AG04449 (cell line): ENCODE results near the gene IGSF21.

Experiments used
- CTCF ChIA-PET: fragments of 350-600 bp; formaldehyde crosslinking; extraction: SDS; loops from one replicate; lab custom pipeline; 2021; ENCODE audit warnings: antibody characterized with exemption; lab: Yijun Ruan, JAX
- POLR2A ChIA-PET: fragments of 400-600, 350-600 bp; formaldehyde crosslinking; extraction: SDS; loops from one replicate; lab custom pipeline; 2020; ENCODE audit warnings: antibody characterized with exemption, inconsistent platforms; lab: Yijun Ruan, JAX
- DNase-seq: peaks from one replicate; pipeline ENCODE4 v3.0.0-alpha.2; 2010; ENCODE audit warnings: low read depth, low spot score
- H3K4me3 ChIP-seq: 2 replicates; pipeline ENCODE4 v1.5.1; 2011; ENCODE audit warnings: low read depth, mild to moderate bottlenecking, control low read depth, low read length
- TF ChIP-seq, protein P1 (sequence below): IDR thresholded peaks from one replicate; pipeline ENCODE4 v1.5.1; 2011; ENCODE audit warnings: mild to moderate bottlenecking, moderate library complexity, low read length, control low read depth, inconsistent platforms; ENCODE audit not compliant: insufficient read depth; ENCODE audit errors: missing control alignments

IGSF21 gene

DNA sequence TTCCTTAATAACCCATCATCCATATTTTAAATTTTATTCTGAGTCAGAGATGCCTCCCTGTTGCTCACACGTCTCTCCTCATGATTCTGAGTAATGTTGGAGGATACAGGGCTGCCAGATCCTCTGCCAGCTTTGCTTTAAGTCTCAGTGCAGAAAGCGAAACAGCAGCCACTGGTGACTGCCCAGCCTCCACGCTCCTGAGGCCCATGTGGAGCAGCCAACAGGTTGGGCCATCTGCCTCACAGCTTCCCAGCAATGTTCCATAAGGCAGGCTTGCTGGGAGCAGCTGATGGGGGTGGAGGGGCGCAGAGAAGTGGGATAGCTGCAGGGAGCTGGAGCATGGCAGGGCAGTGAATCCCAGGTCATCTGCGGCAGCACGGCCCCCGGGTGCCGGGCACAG is 104.2 kb downstream of the IGSF21 start:
- ChIA-PET POLR2A (no interaction called here), CTCF (no interaction called here)
- no peak overlapping the region for H3K4me3 ChIP-seq
- DNase-seq: no peak
- TF ChIP-seq, protein P1, sequence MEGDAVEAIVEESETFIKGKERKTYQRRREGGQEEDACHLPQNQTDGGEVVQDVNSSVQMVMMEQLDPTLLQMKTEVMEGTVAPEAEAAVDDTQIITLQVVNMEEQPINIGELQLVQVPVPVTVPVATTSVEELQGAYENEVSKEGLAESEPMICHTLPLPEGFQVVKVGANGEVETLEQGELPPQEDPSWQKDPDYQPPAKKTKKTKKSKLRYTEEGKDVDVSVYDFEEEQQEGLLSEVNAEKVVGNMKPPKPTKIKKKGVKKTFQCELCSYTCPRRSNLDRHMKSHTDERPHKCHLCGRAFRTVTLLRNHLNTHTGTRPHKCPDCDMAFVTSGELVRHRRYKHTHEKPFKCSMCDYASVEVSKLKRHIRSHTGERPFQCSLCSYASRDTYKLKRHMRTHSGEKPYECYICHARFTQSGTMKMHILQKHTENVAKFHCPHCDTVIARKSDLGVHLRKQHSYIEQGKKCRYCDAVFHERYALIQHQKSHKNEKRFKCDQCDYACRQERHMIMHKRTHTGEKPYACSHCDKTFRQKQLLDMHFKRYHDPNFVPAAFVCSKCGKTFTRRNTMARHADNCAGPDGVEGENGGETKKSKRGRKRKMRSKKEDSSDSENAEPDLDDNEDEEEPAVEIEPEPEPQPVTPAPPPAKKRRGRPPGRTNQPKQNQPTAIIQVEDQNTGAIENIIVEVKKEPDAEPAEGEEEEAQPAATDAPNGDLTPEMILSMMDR: no peak

- DNase-seq: no peak
- TF ChIP-seq, protein P1: peak; percentile 33
- no peak overlapping the region for H3K4me3 ChIP-seq
- CTCF ChIA-PET: interaction anchor here (0.7 kb wide), 1 partner anchor 12 kb away, joined by 3 read pairs; no protein-coding TSS in a partner anchor
- POLR2A ChIA-PET: no interaction called here
Observed at GRCh38 chr1:18217398-18218043, 109.9 kb downstream of the IGSF21 start.

- TF ChIP-seq, protein P1: no peak
- CTCF ChIA-PET: interaction anchor here (0.8 kb wide), 1 partner anchor 12 kb away, joined by 3 read pairs; no protein-coding TSS in a partner anchor
- POLR2A ChIA-PET: no interaction called here
Observed at GRCh38 chr1:18229625-18230024, 122.0 kb downstream of the IGSF21 start.

GRCh38 chr1:18230321-18230720 is 122.7 kb downstream of the IGSF21 start:
- TF ChIP-seq, protein P1: no peak
- POLR2A ChIA-PET: no interaction called here
- no peak overlapping the region for H3K4me3 ChIP-seq
- no peak for DNase-seq
- CTCF ChIA-PET: no interaction called here

More at GRCh38 chr1:18229625-18230024, 122.0 kb downstream of the IGSF21 start:
- no peak for DNase-seq
- H3K4me3 ChIP-seq: no peak overlapping the region

GRCh38 chr1:18230840-18231239 is 123.2 kb downstream of the IGSF21 start:
- DNase-seq: no peak
- POLR2A ChIA-PET: no interaction called here
- CTCF ChIA-PET: interaction anchor here (1.3 kb wide), 1 partner anchor 13 kb away, joined by 3 read pairs; no protein-coding TSS in a partner anchor
- no peak overlapping the region for H3K4me3 ChIP-seq
- TF ChIP-seq, protein P1: no peak

DNA sequence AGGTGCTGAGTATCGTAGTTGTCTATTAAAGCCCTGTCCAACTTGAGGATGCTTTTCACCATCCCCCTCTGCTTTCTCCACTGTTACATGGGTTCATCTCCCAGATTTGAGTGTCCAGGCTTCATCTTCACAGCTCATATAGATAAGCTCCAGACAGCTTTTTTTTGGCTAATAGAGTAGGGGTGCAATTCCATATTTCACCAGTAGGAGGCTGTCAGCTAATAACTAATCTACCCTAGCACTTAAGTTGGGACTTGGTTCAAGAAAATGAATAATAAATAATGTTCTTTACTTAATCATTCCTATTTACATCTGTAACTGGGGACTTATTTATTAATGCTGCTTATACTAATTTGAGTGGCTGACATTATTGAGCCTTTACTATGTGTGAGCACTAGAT is 124.5 kb downstream of the IGSF21 start:
- no peak for DNase-seq
- CTCF ChIA-PET: interaction anchor here (1.3 kb wide), 1 partner anchor 14 kb away, joined by 3 read pairs; no protein-coding TSS in a partner anchor
- H3K4me3 ChIP-seq: no peak overlapping the region
- TF ChIP-seq, protein P1: no peak
- POLR2A ChIA-PET: no interaction called here
